Measurements from ENCODE around the gene CCL2.

Gene CCL2

DNA sequence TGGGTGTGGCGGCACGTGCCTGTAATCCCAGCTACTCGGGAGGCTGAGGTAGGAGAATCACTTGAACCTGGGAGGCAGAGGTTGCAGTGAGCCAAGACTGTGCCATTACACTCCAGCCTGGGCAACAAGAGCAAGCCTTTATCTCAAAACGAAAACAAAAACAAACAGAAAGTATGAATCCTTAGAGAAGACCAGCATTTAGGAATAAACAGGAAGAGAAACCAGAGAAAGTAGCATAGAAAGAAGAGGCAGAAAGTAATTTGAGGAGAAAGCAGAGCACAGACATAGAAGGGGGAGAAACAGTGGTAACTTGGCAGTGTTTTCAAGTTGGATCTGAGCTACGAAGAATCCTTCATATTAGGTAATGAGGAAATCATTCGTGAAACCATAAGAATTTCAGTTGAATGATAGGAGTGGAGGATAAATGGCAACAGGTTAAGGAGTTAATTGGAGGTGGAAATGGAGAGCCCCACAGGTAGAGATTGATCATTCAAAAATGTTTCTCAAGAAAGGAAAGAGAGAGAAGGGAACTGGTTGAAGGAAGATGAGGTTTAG lies 9.7 kb upstream of the CCL2 start:
- H3K36me3 ChIP-seq (ENCODE audit: control insufficient read depth in 1 of 2, insufficient read depth in 2 of 2, low read depth in 1 of 2, low read length in 2 of 2) = no peaks in the 10 kb centered on the region
- no peak overlapping the region for H2AFZ ChIP-seq (ENCODE audit: low read depth, low read length)
- peaks cover 0 to 4% of the 10 kb centered on the region in 2 experiments for H3K27me3 ChIP-seq (ENCODE audit: control insufficient read depth in 1 of 2, insufficient read depth in 1 of 2, low read length in 2 of 2)
- H3K4ac ChIP-seq (ENCODE audit: low read depth in 1 of 2, low read length in 2 of 2) = no peak overlapping the region
- no peak overlapping the region for H4K91ac ChIP-seq (ENCODE audit: low read length)
- no peak overlapping the region for H3K4me3 ChIP-seq (ENCODE audit: insufficient read depth in 1 of 2, low read depth in 1 of 2, low read length in 2 of 2)
- H3K18ac ChIP-seq (ENCODE audit: low read depth in 1 of 2, low read length in 2 of 2) = no peak overlapping the region
- H3K27ac ChIP-seq (ENCODE audit: low read length, poor library complexity, severe bottlenecking) = no peak overlapping the region
- H3K79me1 ChIP-seq (replicated peaks; ENCODE audit: low read length, poor library complexity, severe bottlenecking) = no peaks in the 10 kb centered on the region
- H3K4me1 ChIP-seq (ENCODE audit: control insufficient read depth, insufficient read depth, low read depth, low read length) = peaks cover 9% of the 10 kb centered on the region
- no peak overlapping the region for H3K9ac ChIP-seq (ENCODE audit: low read length)
- DNase-seq = no peak
- H2BK12ac ChIP-seq (ENCODE audit: low read length in 2 of 2) = no peak overlapping the region
- H4K8ac ChIP-seq (ENCODE audit: low read length) = no peak overlapping the region
- H2AK5ac ChIP-seq (ENCODE audit: low read length, severe bottlenecking) = no peak overlapping the region
- WGBS = 90% methylated on average over 5 of the region's 6 CpGs
- no peak overlapping the region for H3K4me2 ChIP-seq (ENCODE audit: low read length, poor library complexity, severe bottlenecking)
- no peak overlapping the region for H2BK5ac ChIP-seq (ENCODE audit: low read depth, low read length, poor library complexity, severe bottlenecking)
- H3K9me3 ChIP-seq (ENCODE audit: control insufficient read depth, low read length) = no peaks in the 10 kb centered on the region
- no peak overlapping the region for H3K23ac ChIP-seq (ENCODE audit: low read length in 2 of 2)
- H2BK15ac ChIP-seq (ENCODE audit: low read depth, poor library complexity, severe bottlenecking) = no peak overlapping the region
- no peak overlapping the region for H3K14ac ChIP-seq (ENCODE audit: low read length in 2 of 2)
- H2BK120ac ChIP-seq (ENCODE audit: low read depth, low read length) = no peak overlapping the region

DNA sequence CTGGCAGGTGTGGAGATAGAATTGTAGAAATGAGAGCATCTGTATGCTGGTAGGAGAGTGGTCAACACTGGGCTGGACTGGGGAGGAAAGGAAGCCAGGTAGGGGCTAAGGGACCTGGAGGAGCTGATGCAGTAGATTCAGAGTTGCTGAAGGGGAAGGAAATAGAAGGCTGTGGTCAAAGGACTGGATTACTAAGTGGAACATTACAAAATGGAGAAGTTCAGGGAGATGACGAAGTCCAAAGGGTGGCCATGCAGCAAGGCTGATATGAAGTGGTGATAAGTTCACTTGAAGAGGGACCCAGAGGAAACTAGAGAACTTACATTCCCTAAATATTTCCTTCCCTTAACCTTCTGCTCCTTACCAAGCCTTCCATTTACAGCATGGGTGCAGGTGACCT lies 8.6 kb upstream of the CCL2 start:
- no peak overlapping the region for H3K14ac ChIP-seq (ENCODE audit: low read length in 2 of 2)
- H4K91ac ChIP-seq (ENCODE audit: low read length) = no peak overlapping the region
- WGBS = 83% methylated on average over 1 of the region's 1 CpG
- no peaks in the 10 kb centered on the region for H3K79me1 ChIP-seq (replicated peaks; ENCODE audit: low read length, poor library complexity, severe bottlenecking)
- H4K8ac ChIP-seq (ENCODE audit: low read length) = no peak overlapping the region
- peaks cover 0 to 4% of the 10 kb centered on the region in 2 experiments for H3K27me3 ChIP-seq (ENCODE audit: control insufficient read depth in 1 of 2, insufficient read depth in 1 of 2, low read length in 2 of 2)
- no peak overlapping the region for H2AFZ ChIP-seq (ENCODE audit: low read depth, low read length)
- no peak overlapping the region for H3K4me3 ChIP-seq (ENCODE audit: insufficient read depth in 1 of 2, low read depth in 1 of 2, low read length in 2 of 2)
- H3K27ac ChIP-seq (ENCODE audit: low read length, poor library complexity, severe bottlenecking) = no peak overlapping the region
- no peaks in the 10 kb centered on the region for H3K9me3 ChIP-seq (ENCODE audit: control insufficient read depth, low read length)
- no peak overlapping the region for H3K18ac ChIP-seq (ENCODE audit: low read depth in 1 of 2, low read length in 2 of 2)
- H3K9ac ChIP-seq (ENCODE audit: low read length) = no peak overlapping the region
- H2BK15ac ChIP-seq (ENCODE audit: low read depth, poor library complexity, severe bottlenecking) = no peak overlapping the region
- H3K36me3 ChIP-seq (ENCODE audit: control insufficient read depth in 1 of 2, insufficient read depth in 2 of 2, low read depth in 1 of 2, low read length in 2 of 2) = no peaks in the 10 kb centered on the region
- H3K23ac ChIP-seq (ENCODE audit: low read length in 2 of 2) = no peak overlapping the region
- H2BK120ac ChIP-seq (ENCODE audit: low read depth, low read length) = no peak overlapping the region
- H2BK12ac ChIP-seq (ENCODE audit: low read length in 2 of 2) = no peak overlapping the region
- H3K4ac ChIP-seq (ENCODE audit: low read depth in 1 of 2, low read length in 2 of 2) = no peak overlapping the region
- no peak overlapping the region for H3K4me2 ChIP-seq (ENCODE audit: low read length, poor library complexity, severe bottlenecking)
- DNase-seq = no peak
- no peak overlapping the region for H2BK5ac ChIP-seq (ENCODE audit: low read depth, low read length, poor library complexity, severe bottlenecking)
- no peak overlapping the region for H2AK5ac ChIP-seq (ENCODE audit: low read length, severe bottlenecking)
- H3K4me1 ChIP-seq (ENCODE audit: control insufficient read depth, insufficient read depth, low read depth, low read length) = peaks cover 11% of the 10 kb centered on the region

DNA sequence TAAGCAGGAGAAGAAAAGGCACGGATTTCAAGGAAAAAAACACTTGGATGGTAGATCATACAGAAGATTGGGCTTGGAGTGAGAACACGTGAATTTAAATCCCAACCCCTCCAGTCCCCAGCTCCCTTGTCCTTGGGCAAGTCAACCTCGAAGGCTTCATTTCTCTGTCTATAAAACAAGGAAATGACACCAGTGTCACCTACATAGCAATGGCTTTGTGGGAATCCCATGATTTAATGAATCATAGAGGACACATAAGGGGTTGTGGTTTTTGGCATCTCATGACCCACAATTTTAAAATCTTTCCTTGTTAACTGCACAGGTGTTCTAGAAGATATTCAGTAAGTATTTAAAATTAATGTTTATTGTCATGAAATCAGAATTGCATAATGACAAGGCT lies 8.2 kb upstream of the CCL2 start:
- Histone ChIP-seq H3K4me3 (ENCODE audit: insufficient read depth in 1 of 2, low read depth in 1 of 2, low read length in 2 of 2) (no peak overlapping the region), H3K14ac (ENCODE audit: low read length in 2 of 2) (no peak overlapping the region), H3K4me2 (ENCODE audit: low read length, poor library complexity, severe bottlenecking) (no peak overlapping the region), H3K18ac (ENCODE audit: low read depth in 1 of 2, low read length in 2 of 2) (no peak overlapping the region), H2BK12ac (ENCODE audit: low read length in 2 of 2) (no peak overlapping the region), H2BK120ac (ENCODE audit: low read depth, low read length) (no peak overlapping the region), H3K4ac (ENCODE audit: low read depth in 1 of 2, low read length in 2 of 2) (no peak overlapping the region), H4K8ac (ENCODE audit: low read length) (no peak overlapping the region), H3K23ac (ENCODE audit: low read length in 2 of 2) (no peak overlapping the region), H2BK15ac (ENCODE audit: low read depth, poor library complexity, severe bottlenecking) (no peak overlapping the region), H2AFZ (ENCODE audit: low read depth, low read length) (no peak overlapping the region), H3K27me3 (ENCODE audit: control insufficient read depth in 1 of 2, insufficient read depth in 1 of 2, low read length in 2 of 2) (peaks cover 0 to 4% of the 10 kb centered on the region in 2 experiments), H3K9me3 (ENCODE audit: control insufficient read depth, low read length) (no peaks in the 10 kb centered on the region), H3K4me1 (ENCODE audit: control insufficient read depth, insufficient read depth, low read depth, low read length) (peaks cover 11% of the 10 kb centered on the region), H4K91ac (ENCODE audit: low read length) (no peak overlapping the region), H2BK5ac (ENCODE audit: low read depth, low read length, poor library complexity, severe bottlenecking) (no peak overlapping the region), H3K27ac (ENCODE audit: low read length, poor library complexity, severe bottlenecking) (no peak overlapping the region), H3K9ac (ENCODE audit: low read length) (no peak overlapping the region), H3K79me1 (replicated peaks; ENCODE audit: low read length, poor library complexity, severe bottlenecking) (no peaks in the 10 kb centered on the region), H2AK5ac (ENCODE audit: low read length, severe bottlenecking) (no peak overlapping the region), H3K36me3 (ENCODE audit: control insufficient read depth in 1 of 2, insufficient read depth in 2 of 2, low read depth in 1 of 2, low read length in 2 of 2) (no peaks in the 10 kb centered on the region)
- DNase-seq = no peak
- WGBS = 41% methylated on average over 2 of the region's 3 CpGs

DNA sequence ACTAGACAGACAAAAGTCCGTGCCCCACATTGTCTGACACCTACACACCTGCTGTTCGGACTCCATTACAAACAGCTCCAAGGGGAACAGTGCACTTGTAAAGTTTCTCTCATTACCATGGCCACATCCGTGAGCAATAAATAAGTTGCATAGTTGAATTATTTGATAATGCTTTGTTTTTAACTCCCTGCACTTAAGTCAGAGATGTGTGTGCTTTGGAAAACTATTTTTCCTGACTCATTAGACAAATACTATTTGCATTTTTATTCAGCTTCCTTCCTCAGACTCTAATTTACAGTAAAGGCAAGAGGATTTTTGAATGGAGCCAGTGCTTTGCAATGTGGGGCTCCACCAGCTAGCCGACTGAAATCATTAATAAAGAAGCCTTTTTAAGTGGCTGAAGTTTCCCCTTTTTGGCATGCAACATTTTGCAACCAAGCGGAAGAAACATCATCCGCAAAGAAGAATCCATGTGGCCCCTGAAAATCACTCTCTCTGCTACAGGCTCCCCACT lies 6.5 kb upstream of the CCL2 start:
- H3K9ac ChIP-seq (ENCODE audit: low read length) = peak overlapping the region; percentile 65
- no peak overlapping the region for H2BK12ac ChIP-seq (ENCODE audit: low read length in 2 of 2)
- no peak overlapping the region for H2BK15ac ChIP-seq (ENCODE audit: low read depth, poor library complexity, severe bottlenecking)
- no peak overlapping the region for H3K4ac ChIP-seq (ENCODE audit: low read depth in 1 of 2, low read length in 2 of 2)
- no peak overlapping the region for H3K23ac ChIP-seq (ENCODE audit: low read length in 2 of 2)
- peaks cover 0 to 4% of the 10 kb centered on the region in 2 experiments for H3K27me3 ChIP-seq (ENCODE audit: control insufficient read depth in 1 of 2, insufficient read depth in 1 of 2, low read length in 2 of 2)
- H3K9me3 ChIP-seq (ENCODE audit: control insufficient read depth, low read length) = no peaks in the 10 kb centered on the region
- H3K4me3 ChIP-seq (ENCODE audit: insufficient read depth in 1 of 2, low read depth in 1 of 2, low read length in 2 of 2) = no peak overlapping the region
- no peak overlapping the region for H2BK5ac ChIP-seq (ENCODE audit: low read depth, low read length, poor library complexity, severe bottlenecking)
- H4K91ac ChIP-seq (ENCODE audit: low read length) = no peak overlapping the region
- no peak overlapping the region for H3K4me2 ChIP-seq (ENCODE audit: low read length, poor library complexity, severe bottlenecking)
- no peak overlapping the region for H2AK5ac ChIP-seq (ENCODE audit: low read length, severe bottlenecking)
- H3K18ac ChIP-seq (ENCODE audit: low read depth in 1 of 2, low read length in 2 of 2) = no peak overlapping the region
- no peak overlapping the region for H3K14ac ChIP-seq (ENCODE audit: low read length in 2 of 2)
- H3K36me3 ChIP-seq (ENCODE audit: control insufficient read depth in 1 of 2, insufficient read depth in 2 of 2, low read depth in 1 of 2, low read length in 2 of 2) = no peaks in the 10 kb centered on the region
- no peak overlapping the region for H4K8ac ChIP-seq (ENCODE audit: low read length)
- H2AFZ ChIP-seq (ENCODE audit: low read depth, low read length) = no peak overlapping the region
- H3K79me1 ChIP-seq (replicated peaks; ENCODE audit: low read length, poor library complexity, severe bottlenecking) = no peaks in the 10 kb centered on the region
- peaks cover 14% of the 10 kb centered on the region for H3K4me1 ChIP-seq (ENCODE audit: control insufficient read depth, insufficient read depth, low read depth, low read length)
- no peak overlapping the region for H2BK120ac ChIP-seq (ENCODE audit: low read depth, low read length)
- 73% methylated on average over 5 of the region's 6 CpGs for WGBS
- peak overlapping the region; percentile 89 for H3K27ac ChIP-seq (ENCODE audit: low read length, poor library complexity, severe bottlenecking)
- DNase-seq = peak; percentile 40
